ENCODE measurements around the gene HTRA1.

The HTRA1 gene

GRCh38 chr10:122461367-122461728 lies at the start of gene HTRA1:
Gene HTRA1, plus strand, starts transcription at chr10:122461553. Its CDS starts 100 bp downstream, at chr10:122461653.
- peak within 1 kb of the TSS; percentile 76 for H3K4me3 ChIP-seq (ENCODE audit: low read length)
- peaks cover 86% of the 10 kb centered on the region for H3K27me3 ChIP-seq (ENCODE audit: insufficient read depth, low read length)
- peak within 1 kb of the TSS; percentile 18; the same call in 1 of the 2 replicates for H3K9ac ChIP-seq (ENCODE audit: low read depth, low read length)
- peaks cover 3% of the 10 kb centered on the region; the same call in 1 of the 2 replicates for H3K4me1 ChIP-seq (ENCODE audit: insufficient read depth, low read length)
- no peaks in the 10 kb centered on the region; the same call in 1 of the 2 replicates for H3K9me3 ChIP-seq (ENCODE audit: insufficient read depth, low read depth, low read length)
- no peaks in the 10 kb centered on the region for H3K36me3 ChIP-seq (ENCODE audit: insufficient read depth, low read depth, low read length)
- no peak within 1 kb of the TSS for H3K27ac ChIP-seq (ENCODE audit: low read length)

GRCh38 chr10:122413327-122413726 lies 48.0 kb upstream of the HTRA1 start:
- Histone ChIP-seq H3K27me3 (ENCODE audit: insufficient read depth, low read length) (no peaks in the 10 kb centered on the region), H3K4me3 (ENCODE audit: low read length) (no peak overlapping the region), H3K36me3 (ENCODE audit: insufficient read depth, low read depth, low read length) (peaks cover 41% of the 10 kb centered on the region), H3K27ac (ENCODE audit: low read length) (no peak overlapping the region), H3K9ac (ENCODE audit: low read depth, low read length) (no peak overlapping the region), H3K4me1 (ENCODE audit: insufficient read depth, low read length) (no peaks in the 10 kb centered on the region), H3K9me3 (ENCODE audit: insufficient read depth, low read depth, low read length) (no peaks in the 10 kb centered on the region)

GRCh38 chr10:122417667-122418066 lies 43.7 kb upstream of the HTRA1 start:
- Histone ChIP-seq H3K27me3 (ENCODE audit: insufficient read depth, low read length) (no peaks in the 10 kb centered on the region), H3K9ac (ENCODE audit: low read depth, low read length) (no peak overlapping the region), H3K27ac (ENCODE audit: low read length) (no peak overlapping the region), H3K4me3 (ENCODE audit: low read length) (no peak overlapping the region), H3K4me1 (ENCODE audit: insufficient read depth, low read length) (peaks cover 6% of the 10 kb centered on the region; the same call in 1 of the 2 replicates), H3K9me3 (ENCODE audit: insufficient read depth, low read depth, low read length) (no peaks in the 10 kb centered on the region), H3K36me3 (ENCODE audit: insufficient read depth, low read depth, low read length) (peaks cover 66% of the 10 kb centered on the region)

GRCh38 chr10:122419016-122419415 lies 42.3 kb upstream of the HTRA1 start:
- peaks cover 60% of the 10 kb centered on the region for H3K36me3 ChIP-seq (ENCODE audit: insufficient read depth, low read depth, low read length)
- no peak overlapping the region for H3K4me3 ChIP-seq (ENCODE audit: low read length)
- no peaks in the 10 kb centered on the region for H3K27me3 ChIP-seq (ENCODE audit: insufficient read depth, low read length)
- no peak overlapping the region for H3K9ac ChIP-seq (ENCODE audit: low read depth, low read length)
- H3K4me1 ChIP-seq (ENCODE audit: insufficient read depth, low read length), result peaks cover 6% of the 10 kb centered on the region; the same call in 1 of the 2 replicates
- H3K27ac ChIP-seq (ENCODE audit: low read length), result no peak overlapping the region
- no peaks in the 10 kb centered on the region for H3K9me3 ChIP-seq (ENCODE audit: insufficient read depth, low read depth, low read length)

- peaks cover 6% of the 10 kb centered on the region; the same call in 1 of the 2 replicates for H3K4me1 ChIP-seq (ENCODE audit: insufficient read depth, low read length)
- H3K27me3 ChIP-seq (ENCODE audit: insufficient read depth, low read length), result no peaks in the 10 kb centered on the region
- H3K4me3 ChIP-seq (ENCODE audit: low read length), result no peak overlapping the region
- no peaks in the 10 kb centered on the region for H3K9me3 ChIP-seq (ENCODE audit: insufficient read depth, low read depth, low read length)
- H3K27ac ChIP-seq (ENCODE audit: low read length), result no peak overlapping the region
- no peak overlapping the region for H3K9ac ChIP-seq (ENCODE audit: low read depth, low read length)
- H3K36me3 ChIP-seq (ENCODE audit: insufficient read depth, low read depth, low read length), result peaks cover 66% of the 10 kb centered on the region
These were observed 41.3 kb upstream of the HTRA1 start for GRCh38 chr10:122419876-122420623.

- Histone ChIP-seq H3K36me3 (ENCODE audit: insufficient read depth, low read depth, low read length) (peaks cover 61% of the 10 kb centered on the region), H3K27me3 (ENCODE audit: insufficient read depth, low read length) (no peaks in the 10 kb centered on the region)
These were observed 40.7 kb upstream of the HTRA1 start for GRCh38 chr10:122420624-122421007.

GRCh38 chr10:122421054-122421625 lies 40.2 kb upstream of the HTRA1 start:
- H3K36me3 ChIP-seq (ENCODE audit: insufficient read depth, low read depth, low read length), result peaks cover 59% of the 10 kb centered on the region
- no peak overlapping the region for H3K27ac ChIP-seq (ENCODE audit: low read length)
- H3K4me1 ChIP-seq (ENCODE audit: insufficient read depth, low read length), result peaks cover 6% of the 10 kb centered on the region; the same call in 1 of the 2 replicates
- H3K9me3 ChIP-seq (ENCODE audit: insufficient read depth, low read depth, low read length), result no peaks in the 10 kb centered on the region
- no peak overlapping the region for H3K9ac ChIP-seq (ENCODE audit: low read depth, low read length)
- H3K4me3 ChIP-seq (ENCODE audit: low read length), result no peak overlapping the region
- H3K27me3 ChIP-seq (ENCODE audit: insufficient read depth, low read length), result no peaks in the 10 kb centered on the region

More at GRCh38 chr10:122420624-122421007, 40.7 kb upstream of the HTRA1 start:
- H3K4me1 ChIP-seq (ENCODE audit: insufficient read depth, low read length), result peaks cover 6% of the 10 kb centered on the region; the same call in 1 of the 2 replicates
- H3K4me3 ChIP-seq (ENCODE audit: low read length), result no peak overlapping the region
- H3K27ac ChIP-seq (ENCODE audit: low read length), result no peak overlapping the region
- no peaks in the 10 kb centered on the region for H3K9me3 ChIP-seq (ENCODE audit: insufficient read depth, low read depth, low read length)
- H3K9ac ChIP-seq (ENCODE audit: low read depth, low read length), result no peak overlapping the region

GRCh38 chr10:122421742-122422141 lies 39.6 kb upstream of the HTRA1 start:
- Histone ChIP-seq H3K4me3 (ENCODE audit: low read length) (no peak overlapping the region), H3K27ac (ENCODE audit: low read length) (no peak overlapping the region), H3K9me3 (ENCODE audit: insufficient read depth, low read depth, low read length) (no peaks in the 10 kb centered on the region), H3K4me1 (ENCODE audit: insufficient read depth, low read length) (peaks cover 6% of the 10 kb centered on the region; the same call in 1 of the 2 replicates), H3K9ac (ENCODE audit: low read depth, low read length) (no peak overlapping the region), H3K36me3 (ENCODE audit: insufficient read depth, low read depth, low read length) (peaks cover 53% of the 10 kb centered on the region), H3K27me3 (ENCODE audit: insufficient read depth, low read length) (no peaks in the 10 kb centered on the region)

- Histone ChIP-seq H3K27me3 (ENCODE audit: insufficient read depth, low read length) (no peaks in the 10 kb centered on the region), H3K4me3 (ENCODE audit: low read length) (no peak overlapping the region), H3K36me3 (ENCODE audit: insufficient read depth, low read depth, low read length) (peaks cover 50% of the 10 kb centered on the region), H3K9ac (ENCODE audit: low read depth, low read length) (no peak overlapping the region), H3K9me3 (ENCODE audit: insufficient read depth, low read depth, low read length) (no peaks in the 10 kb centered on the region), H3K4me1 (ENCODE audit: insufficient read depth, low read length) (peaks cover 6% of the 10 kb centered on the region; the same call in 1 of the 2 replicates), H3K27ac (ENCODE audit: low read length) (no peak overlapping the region)
These were observed 38.9 kb upstream of the HTRA1 start for GRCh38 chr10:122422266-122422989.

GRCh38 chr10:122424059-122424458 lies 37.3 kb upstream of the HTRA1 start:
- Histone ChIP-seq H3K27ac (ENCODE audit: low read length) (no peak overlapping the region), H3K27me3 (ENCODE audit: insufficient read depth, low read length) (no peaks in the 10 kb centered on the region), H3K9me3 (ENCODE audit: insufficient read depth, low read depth, low read length) (no peaks in the 10 kb centered on the region), H3K9ac (ENCODE audit: low read depth, low read length) (no peak overlapping the region), H3K36me3 (ENCODE audit: insufficient read depth, low read depth, low read length) (peaks cover 46% of the 10 kb centered on the region), H3K4me1 (ENCODE audit: insufficient read depth, low read length) (peaks cover 5% of the 10 kb centered on the region; the same call in 1 of the 2 replicates), H3K4me3 (ENCODE audit: low read length) (no peak overlapping the region)

- Histone ChIP-seq H3K4me3 (ENCODE audit: low read length) (no peak overlapping the region), H3K9me3 (ENCODE audit: insufficient read depth, low read depth, low read length) (no peaks in the 10 kb centered on the region), H3K36me3 (ENCODE audit: insufficient read depth, low read depth, low read length) (peaks cover 45% of the 10 kb centered on the region), H3K27ac (ENCODE audit: low read length) (no peak overlapping the region), H3K9ac (ENCODE audit: low read depth, low read length) (no peak overlapping the region), H3K4me1 (ENCODE audit: insufficient read depth, low read length) (no peaks in the 10 kb centered on the region), H3K27me3 (ENCODE audit: insufficient read depth, low read length) (no peaks in the 10 kb centered on the region)
These were observed 34.5 kb upstream of the HTRA1 start for GRCh38 chr10:122426829-122427228.

All from iPS-20b (cell line).